Esophagus squamous epithelium (tissue), 4 donors: ENCODE measurements around the gene ABCC5.

Experiments
- POLR2A ChIP-seq, 4 donors: fragments of 450-650 bp; IDR thresholded peaks; one replicate each; pipeline ENCODE4 v1.6.1; 2017; ENCODE audit warnings: antibody characterized with exemption in 4 of 4, mild to moderate bottlenecking in 4 of 4, moderate library complexity in 3 of 4
- TF ChIP-seq, protein P1 (sequence below), 6 experiments: fragments of 450-650 bp in 4 of 6; fragments of 200-600 bp in 2 of 6; sonication (generic) in 2 of 6; IDR thresholded peaks; one replicate each; pipeline ENCODE4 v1.5.1; 2016 to 2019; ENCODE audit warnings: antibody characterized with exemption in 6 of 6, mild to moderate bottlenecking in 4 of 6, moderate library complexity in 4 of 6

DNA sequence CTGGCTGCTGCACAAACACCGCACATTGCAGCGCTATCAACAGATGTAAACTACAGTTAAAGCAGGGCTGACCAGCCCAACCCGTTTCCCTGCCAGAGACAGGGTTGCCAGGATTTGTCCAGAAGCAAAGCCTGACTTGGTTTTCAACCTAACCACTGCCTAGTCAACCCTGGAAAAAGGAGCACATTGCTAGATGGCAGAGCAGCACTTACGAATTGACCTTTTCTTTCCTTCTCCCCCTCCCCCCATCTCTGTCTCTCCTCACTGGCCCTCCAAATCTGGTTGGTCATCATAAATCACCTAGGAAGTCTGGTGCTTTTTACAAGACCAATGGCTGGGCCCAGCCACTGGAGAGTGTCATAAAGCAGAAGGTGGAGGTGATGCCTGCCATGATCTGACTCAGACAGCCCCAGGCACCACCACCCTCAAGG, 51.3 kb downstream of the ABCC5 start:
- TF ChIP-seq, protein P1, sequence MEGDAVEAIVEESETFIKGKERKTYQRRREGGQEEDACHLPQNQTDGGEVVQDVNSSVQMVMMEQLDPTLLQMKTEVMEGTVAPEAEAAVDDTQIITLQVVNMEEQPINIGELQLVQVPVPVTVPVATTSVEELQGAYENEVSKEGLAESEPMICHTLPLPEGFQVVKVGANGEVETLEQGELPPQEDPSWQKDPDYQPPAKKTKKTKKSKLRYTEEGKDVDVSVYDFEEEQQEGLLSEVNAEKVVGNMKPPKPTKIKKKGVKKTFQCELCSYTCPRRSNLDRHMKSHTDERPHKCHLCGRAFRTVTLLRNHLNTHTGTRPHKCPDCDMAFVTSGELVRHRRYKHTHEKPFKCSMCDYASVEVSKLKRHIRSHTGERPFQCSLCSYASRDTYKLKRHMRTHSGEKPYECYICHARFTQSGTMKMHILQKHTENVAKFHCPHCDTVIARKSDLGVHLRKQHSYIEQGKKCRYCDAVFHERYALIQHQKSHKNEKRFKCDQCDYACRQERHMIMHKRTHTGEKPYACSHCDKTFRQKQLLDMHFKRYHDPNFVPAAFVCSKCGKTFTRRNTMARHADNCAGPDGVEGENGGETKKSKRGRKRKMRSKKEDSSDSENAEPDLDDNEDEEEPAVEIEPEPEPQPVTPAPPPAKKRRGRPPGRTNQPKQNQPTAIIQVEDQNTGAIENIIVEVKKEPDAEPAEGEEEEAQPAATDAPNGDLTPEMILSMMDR (IDR thresholded peaks at IDR 0.05), result no peak
- TF ChIP-seq POLR2A (IDR thresholded peaks at IDR 0.05), result no peak
